HepG2 (cell line): ENCODE data around the gene PIK3CD. TPM values are rescaled to one million over a fixed set of nuclear protein-coding genes. Genes with fewer than 3 reads are reported as not detected.

Experiments used
- CREM ChIP-seq, 2 experiments: sonication (generic) in 1 of 2; formaldehyde crosslinking in 1 of 2; IDR thresholded peaks; 2 replicates each; pipeline versions ENCODE4 v1.4.0 to v1.6.1; 2016 to 2020; ENCODE audit warnings: antibody characterized with exemption in 1 of 2, mild to moderate bottlenecking in 1 of 2, missing genetic modification reagents in 1 of 2
- DDIT3 ChIP-seq: sonication (generic); formaldehyde crosslinking; IDR thresholded peaks from 2 replicates; pipeline ENCODE4 v1.4.0; 2020; ENCODE audit warnings: mild to moderate bottlenecking, missing genetic modification reagents
- EEA1 ChIP-seq: sonication (generic); formaldehyde crosslinking; IDR thresholded peaks from 2 replicates; pipeline ENCODE4 v1.5.1; 2020; ENCODE audit warnings: mild to moderate bottlenecking, missing genetic modification reagents, borderline replicate concordance
- GATAD2A ChIP-seq: IDR thresholded peaks from 2 replicates; pipeline ENCODE4 v1.6.1; 2016
- GLI4 ChIP-seq: sonication (generic); formaldehyde crosslinking; IDR thresholded peaks from 2 replicates; pipeline ENCODE4 v1.5.1; 2020; ENCODE audit warnings: missing genetic modification reagents, mild to moderate bottlenecking, moderate library complexity, borderline replicate concordance
- JARID2 ChIP-seq: sonication (generic); formaldehyde crosslinking; IDR thresholded peaks from 2 replicates; pipeline ENCODE4 v1.8.1; 2023; ENCODE audit warnings: missing genetic modification reagents, inconsistent platforms; ENCODE audit not compliant: insufficient replicate concordance
- JDP2 ChIP-seq: sonication (generic); formaldehyde crosslinking; IDR thresholded peaks from 2 replicates; pipeline ENCODE4 v1.8.1; 2022; ENCODE audit warnings: missing genetic modification reagents, borderline replicate concordance
- MLX ChIP-seq: IDR thresholded peaks from 2 replicates; pipeline ENCODE4 v1.6.1; 2016
- MTA1 ChIP-seq: sonication (generic); formaldehyde crosslinking; IDR thresholded peaks from 2 replicates; pipeline ENCODE4 v1.4.0; 2020; ENCODE audit warnings: missing genetic modification reagents, mild to moderate bottlenecking, borderline replicate concordance
- NCOA1 ChIP-seq: sonication (generic); formaldehyde crosslinking; IDR thresholded peaks from 2 replicates; pipeline ENCODE4 v1.9.0; 2021; ENCODE audit warnings: missing genetic modification reagents
- NCOA2 ChIP-seq: sonication (generic); formaldehyde crosslinking; IDR thresholded peaks from 2 replicates; pipeline ENCODE4 v1.8.0; 2022; ENCODE audit warnings: inconsistent platforms
- NFKB2 ChIP-seq: sonication (generic); formaldehyde crosslinking; IDR thresholded peaks from 2 replicates; pipeline ENCODE4 v1.4.0; 2020; ENCODE audit warnings: missing genetic modification reagents, borderline replicate concordance
- NR3C1 ChIP-seq: sonication (generic); formaldehyde crosslinking; IDR thresholded peaks from 2 replicates; pipeline ENCODE4 v1.4.0; 2020; ENCODE audit warnings: missing genetic modification reagents
- PHF20 ChIP-seq: sonication (generic); formaldehyde crosslinking; IDR thresholded peaks from 2 replicates; pipeline ENCODE4 v1.5.0; 2020; ENCODE audit warnings: mild to moderate bottlenecking, missing genetic modification reagents
- RAD51 ChIP-seq: fragments of 450-650 bp; IDR thresholded peaks from 2 replicates; pipeline ENCODE4 v1.6.1; 2016; ENCODE audit warnings: borderline replicate concordance
- RFX5 ChIP-seq: IDR thresholded peaks from 2 replicates; pipeline ENCODE4 v1.6.1; 2011; ENCODE audit warnings: low read depth, low read length, improper control_type of control experiment
- SRSF9 ChIP-seq: fragments of 200-400 bp; formaldehyde crosslinking; IDR thresholded peaks from 2 replicates; pipeline ENCODE4 v1.6.1; 2018; ENCODE audit warnings: borderline replicate concordance, mild to moderate bottlenecking, low read depth, low read length; ENCODE audit not compliant: insufficient read depth, poor library complexity, severe bottlenecking
- TRIM24 ChIP-seq: sonication (generic); formaldehyde crosslinking; IDR thresholded peaks from 2 replicates; pipeline ENCODE4 v1.8.0; 2022; ENCODE audit warnings: mild to moderate bottlenecking, missing genetic modification reagents
- YY1 ChIP-seq: IDR thresholded peaks from 2 replicates; pipeline ENCODE4 v1.6.1; 2011; ENCODE audit warnings: low read length, low read depth, moderate library complexity, mild to moderate bottlenecking; ENCODE audit not compliant: insufficient read depth, insufficient replicate concordance
- ZBTB7A ChIP-seq: sonication (generic); formaldehyde crosslinking; IDR thresholded peaks from 2 replicates; pipeline ENCODE4 v1.8.0; 2022; ENCODE audit warnings: mild to moderate bottlenecking, missing genetic modification reagents
- ZNF563 ChIP-seq: sonication (generic); formaldehyde crosslinking; IDR thresholded peaks from 2 replicates; pipeline ENCODE4 v1.8.0; 2022; ENCODE audit warnings: mild to moderate bottlenecking, moderate library complexity, missing genetic modification reagents
- ZNF724P ChIP-seq: sonication (generic); formaldehyde crosslinking; IDR thresholded peaks from 2 replicates; pipeline ENCODE4 v1.8.0; 2022; ENCODE audit warnings: missing genetic modification reagents, borderline replicate concordance
- ZNF839 ChIP-seq: sonication (generic); formaldehyde crosslinking; IDR thresholded peaks from 2 replicates; pipeline ENCODE4 v1.4.0; 2020; ENCODE audit warnings: missing genetic modification reagents, mild to moderate bottlenecking, borderline replicate concordance
- polyA plus RNA-seq, 8 experiments: library from polyadenylated mRNA; depleted of rRNA in 3 of 8; stranded (reverse) in 7 of 8; unstranded in 1 of 8; fragments of >200 nt; fragmentation: Illumina TruSeq in 4 of 8; extraction: Trizol in 4 of 8; gene quantifications; 2 replicates each; pipeline versions ENCODE4 v1.2.1 to v1.2.3, GENCODE V29; 2011 to 2016; ENCODE audit warnings: low read depth in 4 of 8, missing spikeins in 1 of 8, mixed read lengths in 1 of 8; ENCODE audit not compliant: insufficient read depth in 1 of 8
- total RNA-seq, 5 experiments: library from RNA; depleted of rRNA; stranded (reverse); fragments of >200 nt; fragmentation: Illumina TruSeq; extraction: Trizol; gene quantifications; 2 replicates each; pipeline ENCODE4 v1.2.3, GENCODE V29; 2016; ENCODE audit warnings: low read depth in 1 of 5
- TF ChIP-seq, protein P1 (sequence below): sonication (generic); formaldehyde crosslinking; IDR thresholded peaks from 2 replicates; pipeline ENCODE4 v1.4.0; 2020; ENCODE audit warnings: low read depth, mild to moderate bottlenecking, missing genetic modification reagents
- TF ChIP-seq, protein P2 (sequence below): conservative IDR thresholded peaks from 2 replicates; pipeline ENCODE4 v1.6.1; 2018; ENCODE audit warnings: missing genetic modification reagents

The PIK3CD gene
- total and polyA plus RNA-seq, 2 of the 13 experiments (the other 11 are each of a cell fraction or from before 2014, with no cell fraction given): 7.1 to 10.0 TPM

- TF ChIP-seq JARID2 (CRISPR knock-in tag) (no peak), ZNF839 (no peak), RFX5 (no peak; the same call in 1 of the 2 replicates), JDP2 (no peak; the same call in 1 of the 2 replicates), RAD51 (peak; percentile 88), EEA1 (0 out of 2 replicates have a peak, but pooled peaks have one; percentile 38), NCOA2 (peak; percentile 44; the same call in 1 of the 2 replicates), MTA1 (peak; percentile 35), TRIM24 (CRISPR knock-in tag) (no peak), NR3C1 (no peak), ZNF724P (CRISPR knock-in tag) (peak; percentile 13; the same call in 1 of the 2 replicates), DDIT3 (CRISPR knock-in tag) (no peak), NFKB2 (CRISPR knock-in tag) (peak; percentile 86; the same call in 1 of the 2 replicates), GATAD2A (peak; percentile 57), PHF20 (CRISPR knock-in tag) (peak; percentile 88), NCOA1 (CRISPR knock-in tag) (no peak), ZBTB7A (CRISPR knock-in tag) (peak; percentile 64), CREM (IDR thresholded peaks at IDR 0.05) (peak; percentile 39; the same call in 1 of the 2 replicates), CREM (CRISPR knock-in tag; IDR thresholded peaks at IDR 0.05) (no peak), GLI4 (CRISPR knock-in tag) (no peak), MLX (CRISPR knock-in tag) (peak; percentile 97), YY1 (peak; percentile 15), ZNF563 (CRISPR knock-in tag) (0 out of 2 replicates have a peak, but pooled peaks have one; percentile 42), SRSF9 (no peak)
- TF ChIP-seq, protein P1, sequence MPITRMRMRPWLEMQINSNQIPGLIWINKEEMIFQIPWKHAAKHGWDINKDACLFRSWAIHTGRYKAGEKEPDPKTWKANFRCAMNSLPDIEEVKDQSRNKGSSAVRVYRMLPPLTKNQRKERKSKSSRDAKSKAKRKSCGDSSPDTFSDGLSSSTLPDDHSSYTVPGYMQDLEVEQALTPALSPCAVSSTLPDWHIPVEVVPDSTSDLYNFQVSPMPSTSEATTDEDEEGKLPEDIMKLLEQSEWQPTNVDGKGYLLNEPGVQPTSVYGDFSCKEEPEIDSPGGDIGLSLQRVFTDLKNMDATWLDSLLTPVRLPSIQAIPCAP (CRISPR knock-in tag): peak; percentile 74; the same call in 1 of the 2 replicates
- TF ChIP-seq, protein P2, sequence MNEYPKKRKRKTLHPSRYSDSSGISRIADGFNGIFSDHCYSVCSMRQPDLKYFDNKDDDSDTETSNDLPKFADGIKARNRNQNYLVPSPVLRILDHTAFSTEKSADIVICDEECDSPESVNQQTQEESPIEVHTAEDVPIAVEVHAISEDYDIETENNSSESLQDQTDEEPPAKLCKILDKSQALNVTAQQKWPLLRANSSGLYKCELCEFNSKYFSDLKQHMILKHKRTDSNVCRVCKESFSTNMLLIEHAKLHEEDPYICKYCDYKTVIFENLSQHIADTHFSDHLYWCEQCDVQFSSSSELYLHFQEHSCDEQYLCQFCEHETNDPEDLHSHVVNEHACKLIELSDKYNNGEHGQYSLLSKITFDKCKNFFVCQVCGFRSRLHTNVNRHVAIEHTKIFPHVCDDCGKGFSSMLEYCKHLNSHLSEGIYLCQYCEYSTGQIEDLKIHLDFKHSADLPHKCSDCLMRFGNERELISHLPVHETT (CRISPR knock-in tag): 0 out of 2 replicates have a peak, but pooled peaks have one; percentile 35
Observed at GRCh38 chr1:9717193-9718005, 65.9 kb downstream of the PIK3CD start (continued).
